SHP77 (cell line): Measurements from ENCODE around the gene ADGB.

Experiments used
- DNase-seq, 2 experiments: peaks; one replicate each; lab custom pipeline; 2025; lab: John Stamatoyannopoulos, UW

ADGB gene

GRCh38 chr6:146634022-146634421 is 35.2 kb downstream of the ADGB start:
- DNase-seq: no peak

- DNase-seq: no peak
These were observed 36.4 kb downstream of the ADGB start for GRCh38 chr6:146635165-146635564.

GRCh38 chr6:146636481-146636880 is 37.7 kb downstream of the ADGB start:
- no peak for DNase-seq

GRCh38 chr6:146642921-146643320 is 44.1 kb downstream of the ADGB start:
- no peak for DNase-seq

- no peak for DNase-seq
These were observed 52.2 kb downstream of the ADGB start for GRCh38 chr6:146650799-146651481.

- no peak for DNase-seq
These were observed 52.7 kb downstream of the ADGB start for GRCh38 chr6:146651482-146651863.

- no peak for DNase-seq
These were observed 58.7 kb downstream of the ADGB start for GRCh38 chr6:146657432-146657831.

GRCh38 chr6:146664871-146665360 is 66.1 kb downstream of the ADGB start:
- DNase-seq: no peak

- DNase-seq: no peak
These were observed 68.1 kb downstream of the ADGB start for GRCh38 chr6:146666909-146667308.

- no peak for DNase-seq
These were observed 71.4 kb downstream of the ADGB start for GRCh38 chr6:146670161-146670560.

- no peak for DNase-seq
These were observed 74.3 kb downstream of the ADGB start for GRCh38 chr6:146673069-146673468.

- DNase-seq: no peak
These were observed 80.6 kb downstream of the ADGB start for GRCh38 chr6:146679386-146679785.

GRCh38 chr6:146682919-146683318 is 84.1 kb downstream of the ADGB start:
- DNase-seq: no peak

GRCh38 chr6:146689806-146690205 is 91.0 kb downstream of the ADGB start:
- no peak for DNase-seq

GRCh38 chr6:146693342-146693741 is 94.6 kb downstream of the ADGB start:
- DNase-seq: no peak

GRCh38 chr6:146697921-146698320 is 99.1 kb downstream of the ADGB start:
- DNase-seq: no peak

GRCh38 chr6:146700078-146700686 is 101.4 kb downstream of the ADGB start:
- DNase-seq: peak; percentile 70 to 79

GRCh38 chr6:146701632-146702031 is 102.9 kb downstream of the ADGB start:
- DNase-seq: no peak

- peak; percentile 53 to 56 for DNase-seq
These were observed 110.4 kb downstream of the ADGB start for GRCh38 chr6:146709036-146709622.

GRCh38 chr6:146719387-146719786 is 120.6 kb downstream of the ADGB start:
- no peak for DNase-seq

GRCh38 chr6:146739696-146740095 is 140.9 kb downstream of the ADGB start:
- no peak for DNase-seq

GRCh38 chr6:146741609-146742008 is 142.8 kb downstream of the ADGB start:
- no peak for DNase-seq

- no peak for DNase-seq
These were observed 154.5 kb downstream of the ADGB start for GRCh38 chr6:146753306-146753705.
